HepG2 (cell line): ENCODE results near the gene SPATA21. TPM values are rescaled to one million over a fixed set of nuclear protein-coding genes. Genes with fewer than 3 reads are reported as not detected.

Source experiments
- AGO2 ChIP-seq: fragments of 200-400 bp; formaldehyde crosslinking; optimal IDR thresholded peaks from 2 replicates; pipeline ENCODE3; 2017; ENCODE audit warnings: mild to moderate bottlenecking, low read depth, low read length, moderate library complexity
- BHLHE40 ChIP-seq: IDR thresholded peaks from 2 replicates; pipeline ENCODE4 v1.6.1; 2011; ENCODE audit warnings: low read length, improper control_type of control experiment
- CEBPZ ChIP-seq: IDR thresholded peaks from 2 replicates; pipeline ENCODE4 v1.6.1; 2012; ENCODE audit warnings: low read length, improper control_type of control experiment
- CREBL2 ChIP-seq: sonication (generic); formaldehyde crosslinking; IDR thresholded peaks from 2 replicates; pipeline ENCODE4 v1.8.1; 2023; ENCODE audit warnings: missing genetic modification reagents, mild to moderate bottlenecking, borderline replicate concordance
- FOXC1 ChIP-seq: sonication (generic); formaldehyde crosslinking; IDR thresholded peaks from 2 replicates; pipeline ENCODE4 v1.8.0; 2022; ENCODE audit warnings: mild to moderate bottlenecking, missing genetic modification reagents, borderline replicate concordance
- HDAC1 ChIP-seq: sonication (generic); formaldehyde crosslinking; IDR thresholded peaks from 2 replicates; pipeline ENCODE4 v1.5.1; 2020; ENCODE audit warnings: mild to moderate bottlenecking, missing genetic modification reagents
- LRRFIP1 ChIP-seq: sonication (generic); formaldehyde crosslinking; conservative IDR thresholded peaks from 2 replicates; pipeline ENCODE4 v1.4.0; 2020; ENCODE audit warnings: missing genetic modification reagents
- MAFF ChIP-seq: IDR thresholded peaks from 2 replicates; pipeline ENCODE4 v1.6.1; 2011; ENCODE audit warnings: low read depth, low read length, improper control_type of control experiment
- PBX3 ChIP-seq: sonication (generic); formaldehyde crosslinking; IDR thresholded peaks from 2 replicates; pipeline ENCODE4 v1.8.1; 2023; ENCODE audit warnings: missing genetic modification reagents, inconsistent platforms, borderline replicate concordance
- POLR2G ChIP-seq: fragments of 200-400 bp; formaldehyde crosslinking; IDR thresholded peaks from 2 replicates; pipeline ENCODE4 v1.6.1; 2018; ENCODE audit warnings: mild to moderate bottlenecking, low read depth, low read length, moderate library complexity
- RARG ChIP-seq: sonication (generic); formaldehyde crosslinking; IDR thresholded peaks from 2 replicates; pipeline ENCODE4 v1.4.0; 2020; ENCODE audit warnings: low read depth, mild to moderate bottlenecking, missing genetic modification reagents
- SIX4 ChIP-seq: sonication (generic); formaldehyde crosslinking; IDR thresholded peaks from 2 replicates; pipeline ENCODE4 v1.4.0; 2020; ENCODE audit warnings: missing genetic modification reagents
- SP2 ChIP-seq: sonication (generic); formaldehyde crosslinking; IDR thresholded peaks from 2 replicates; pipeline ENCODE4 v1.5.1; 2020; ENCODE audit warnings: mild to moderate bottlenecking, missing genetic modification reagents
- TFDP2 ChIP-seq: sonication (generic); formaldehyde crosslinking; IDR thresholded peaks from 2 replicates; pipeline ENCODE4 v1.4.0; 2020; ENCODE audit warnings: missing genetic modification reagents
- ZEB1 ChIP-seq: IDR thresholded peaks from 2 replicates; pipeline ENCODE4 v1.6.1; 2012; ENCODE audit warnings: mild to moderate bottlenecking, low read depth, inconsistent platforms; ENCODE audit not compliant: insufficient replicate concordance
- ZNF136 ChIP-seq: sonication (generic); formaldehyde crosslinking; IDR thresholded peaks from 2 replicates; pipeline ENCODE4 v1.8.1; 2022; ENCODE audit warnings: low read depth, mild to moderate bottlenecking, moderate library complexity, missing genetic modification reagents
- ZNF431 ChIP-seq: sonication (generic); formaldehyde crosslinking; IDR thresholded peaks from 2 replicates; pipeline ENCODE4 v1.9.0; 2022; ENCODE audit warnings: missing genetic modification reagents, low read depth, mild to moderate bottlenecking, borderline replicate concordance
- ZNF619 ChIP-seq: sonication (generic); formaldehyde crosslinking; IDR thresholded peaks from 2 replicates; pipeline ENCODE4 v1.4.0; 2020; ENCODE audit warnings: mild to moderate bottlenecking, missing genetic modification reagents
- ZNF709 ChIP-seq: sonication (generic); formaldehyde crosslinking; IDR thresholded peaks from 2 replicates; pipeline ENCODE4 v1.5.0; 2020; ENCODE audit warnings: mild to moderate bottlenecking, missing genetic modification reagents
- polyA plus RNA-seq, 8 experiments: library from polyadenylated mRNA; depleted of rRNA in 3 of 8; stranded (reverse) in 7 of 8; unstranded in 1 of 8; fragments of >200 nt; fragmentation: Illumina TruSeq in 4 of 8; extraction: Trizol in 4 of 8; gene quantifications; 2 replicates each; pipeline versions ENCODE4 v1.2.1 to v1.2.3, GENCODE V29; 2011 to 2016; ENCODE audit warnings: low read depth in 4 of 8, missing spikeins in 1 of 8, mixed read lengths in 1 of 8; ENCODE audit not compliant: insufficient read depth in 1 of 8
- total RNA-seq, 5 experiments: library from RNA; depleted of rRNA; stranded (reverse); fragments of >200 nt; fragmentation: Illumina TruSeq; extraction: Trizol; gene quantifications; 2 replicates each; pipeline ENCODE4 v1.2.3, GENCODE V29; 2016; ENCODE audit warnings: low read depth in 1 of 5

SPATA21 gene
- total and polyA plus RNA-seq, 2 of the 13 experiments (the other 11 are each of a cell fraction or from before 2014, with no cell fraction given) = 0.80 to 1.4 TPM

GRCh38 chr1:16366722-16367257, 70.4 kb downstream of the SPATA21 start, which contains the start of gene SZRD1 (continued):
- TF ChIP-seq CREBL2 (CRISPR knock-in tag) (no peak), ZNF431 (CRISPR knock-in tag) (no peak), FOXC1 (CRISPR knock-in tag) (no peak), RARG (CRISPR knock-in tag) (no peak), CEBPZ (no peak), SP2 (CRISPR knock-in tag) (peak; percentile 28; the same call in 1 of the 2 replicates), MAFF (no peak), PBX3 (no peak), AGO2 (no peak), HDAC1 (CRISPR knock-in tag) (no peak; the same call in 1 of the 2 replicates), ZEB1 (no peak), POLR2G (no peak), ZNF619 (CRISPR knock-in tag) (no peak), SIX4 (CRISPR knock-in tag) (0 out of 2 replicates have a peak, but pooled peaks have one; percentile 8), ZNF709 (CRISPR knock-in tag) (no peak), ZNF136 (CRISPR knock-in tag) (no peak), LRRFIP1 (CRISPR knock-in tag) (no peak), BHLHE40 (peak; percentile 38; the same call in 1 of the 2 replicates), TFDP2 (CRISPR knock-in tag) (peak; percentile 77)
